OCI-LY7 (cell line): ENCODE measurements around the gene SHROOM3. TPM values are rescaled to one million over a fixed set of nuclear protein-coding genes. Genes with fewer than 3 reads are reported as not detected.

Source experiments
- BruUV-seq: library from RNA; stranded (reverse); fragments of 400-500 nt; replicated peaks from 2 replicates; lab custom pipeline; 2021; lab: Mats Ljungman, UMichigan
- CTCF ChIA-PET: fragments of 300-600 bp; sonication (Branson Sonifier 250); formaldehyde crosslinking; loops from one replicate; lab custom pipeline; 2022; ENCODE audit warnings: antibody characterized with exemption; ENCODE audit not compliant: unreplicated experiment; lab: Charles Lee
- POLR2A ChIA-PET: fragments of 300-600 bp; sonication (Branson Sonifier 250); formaldehyde crosslinking; loops from one replicate; lab custom pipeline; 2022; ENCODE audit warnings: antibody characterized with exemption; lab: Charles Lee
- DNase-seq: peaks from one replicate; pipeline ENCODE4 v3.0.0-alpha.2; 2015; ENCODE audit warnings: low spot score
- H2AFZ ChIP-seq: fragments of 200-600 bp; sonication (generic), shearing (Covaris generic); 2 replicates; pipeline ENCODE4 v1.6.1; 2014; ENCODE audit warnings: mild to moderate bottlenecking, antibody characterized with exemption, low read length, moderate library complexity
- H3K27ac ChIP-seq: fragments of 200-600 bp; sonication (generic); 2 replicates; pipeline ENCODE4 v1.5.1; 2014; ENCODE audit warnings: mixed run types, low read depth, mild to moderate bottlenecking, moderate library complexity, low read length, inconsistent platforms; ENCODE audit not compliant: poor library complexity, severe bottlenecking
- H3K36me3 ChIP-seq: fragments of 200-600 bp; sonication (generic); 2 replicates; pipeline ENCODE4 v1.6.1; 2014; ENCODE audit warnings: mild to moderate bottlenecking, antibody characterized with exemption, low read length, moderate library complexity, mixed read lengths; ENCODE audit not compliant: insufficient read depth
- H3K4me1 ChIP-seq: fragments of 200-600 bp; sonication (generic); 2 replicates; pipeline ENCODE4 v1.5.1; 2014; ENCODE audit warnings: mild to moderate bottlenecking, low read length; ENCODE audit not compliant: insufficient read depth, poor library complexity, severe bottlenecking
- H3K4me2 ChIP-seq: fragments of 200-600 bp; sonication (generic); 2 replicates; pipeline ENCODE4 v1.6.1; 2014; ENCODE audit warnings: mild to moderate bottlenecking, low read length
- H3K4me3 ChIP-seq: fragments of 200-600 bp; sonication (generic); 2 replicates; pipeline ENCODE4 v1.5.1; 2014; ENCODE audit warnings: mild to moderate bottlenecking, low read depth, low read length; ENCODE audit not compliant: poor library complexity, severe bottlenecking
- H3K79me2 ChIP-seq: fragments of 200-600 bp; sonication (generic); 2 replicates; pipeline ENCODE4 v1.6.1; 2016; ENCODE audit warnings: low read depth, mild to moderate bottlenecking, low read length, moderate library complexity, mixed read lengths; ENCODE audit not compliant: insufficient read depth
- H3K9me2 ChIP-seq: fragments of 200-600 bp; sonication (generic); 2 replicates; pipeline ENCODE4 v1.6.1; 2016; ENCODE audit warnings: mild to moderate bottlenecking, low read length, mixed read lengths; ENCODE audit not compliant: insufficient read depth
- H3K9me3 ChIP-seq: fragments of 200-600 bp; sonication (generic); 2 replicates; pipeline ENCODE4 v1.6.1; 2014; ENCODE audit warnings: mild to moderate bottlenecking, mixed run types, low read length, mixed read lengths
- H4K20me1 ChIP-seq: fragments of 200-600 bp; sonication (generic); 2 replicates; pipeline ENCODE4 v1.6.1; 2014; ENCODE audit warnings: mild to moderate bottlenecking, antibody characterized with exemption, low read length, moderate library complexity, mixed read lengths; ENCODE audit not compliant: insufficient read depth
- EZH2phosphoT487 ChIP-seq: fragments of 200-600 bp; sonication (generic); IDR thresholded peaks from 2 replicates; pipeline ENCODE4 v1.6.1; 2018; ENCODE audit warnings: low read depth, borderline replicate concordance, mild to moderate bottlenecking, mixed run types, antibody characterized with exemption, low read length, moderate library complexity, mixed read lengths
- intact Hi-C: fragments of 100-400 bp; cut with micrococcal nuclease; formaldehyde crosslinking; loops from one replicate; pipeline ENCODE4 v1.10.0; 2022; ENCODE audit not compliant: unreplicated experiment
- total RNA-seq, 2 experiments: library from RNA; depleted of rRNA in 1 of 2; stranded (reverse); fragments of >200 nt in 1 of 2; shearing (Covaris generic) in 1 of 2; gene quantifications; 2 replicates each; pipeline ENCODE4 v1.2.3, GENCODE V29; 2014 to 2022
- TF ChIP-seq, protein P1 (sequence below): fragments of 200-600 bp; sonication (generic); conservative IDR thresholded peaks from 2 replicates; pipeline ENCODE4 v1.5.1; 2014; ENCODE audit warnings: mild to moderate bottlenecking, antibody characterized with exemption, low read length, moderate library complexity, mixed read lengths

SHROOM3 gene
- total RNA-seq, 2 experiments from 2014 or later, result not detected

DNA sequence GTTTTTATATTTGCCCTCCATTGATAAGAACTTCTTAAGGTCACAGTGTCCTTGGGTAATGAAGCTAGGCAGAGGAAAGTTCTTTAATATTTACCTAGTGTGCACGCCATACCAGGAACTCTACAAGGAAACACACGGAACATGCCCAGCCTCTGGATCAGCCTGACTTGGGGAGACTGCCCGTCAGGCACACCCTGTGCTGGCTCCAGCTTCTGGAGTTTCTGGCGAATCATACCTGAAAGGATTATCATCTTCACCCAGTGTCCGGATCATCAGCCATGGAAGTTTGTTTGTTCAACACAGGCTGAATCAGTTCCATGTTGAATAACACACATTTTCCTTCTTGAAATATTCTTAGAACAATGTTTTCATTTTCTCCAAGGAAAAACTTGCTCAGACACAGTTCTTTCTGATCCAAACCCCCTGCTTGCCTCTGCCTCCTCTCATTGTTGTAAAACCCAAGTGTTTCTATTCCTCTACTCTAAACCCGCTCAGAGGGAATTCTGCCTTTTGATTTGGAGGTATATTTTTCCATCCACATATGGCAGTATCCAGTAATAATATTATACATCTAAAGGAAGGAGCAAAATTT, 176.7 kb downstream of the SHROOM3 start:
- no peaks in the 10 kb centered on the region for H3K36me3 ChIP-seq
- H2AFZ ChIP-seq, result no peak overlapping the region
- TF ChIP-seq, protein P1, sequence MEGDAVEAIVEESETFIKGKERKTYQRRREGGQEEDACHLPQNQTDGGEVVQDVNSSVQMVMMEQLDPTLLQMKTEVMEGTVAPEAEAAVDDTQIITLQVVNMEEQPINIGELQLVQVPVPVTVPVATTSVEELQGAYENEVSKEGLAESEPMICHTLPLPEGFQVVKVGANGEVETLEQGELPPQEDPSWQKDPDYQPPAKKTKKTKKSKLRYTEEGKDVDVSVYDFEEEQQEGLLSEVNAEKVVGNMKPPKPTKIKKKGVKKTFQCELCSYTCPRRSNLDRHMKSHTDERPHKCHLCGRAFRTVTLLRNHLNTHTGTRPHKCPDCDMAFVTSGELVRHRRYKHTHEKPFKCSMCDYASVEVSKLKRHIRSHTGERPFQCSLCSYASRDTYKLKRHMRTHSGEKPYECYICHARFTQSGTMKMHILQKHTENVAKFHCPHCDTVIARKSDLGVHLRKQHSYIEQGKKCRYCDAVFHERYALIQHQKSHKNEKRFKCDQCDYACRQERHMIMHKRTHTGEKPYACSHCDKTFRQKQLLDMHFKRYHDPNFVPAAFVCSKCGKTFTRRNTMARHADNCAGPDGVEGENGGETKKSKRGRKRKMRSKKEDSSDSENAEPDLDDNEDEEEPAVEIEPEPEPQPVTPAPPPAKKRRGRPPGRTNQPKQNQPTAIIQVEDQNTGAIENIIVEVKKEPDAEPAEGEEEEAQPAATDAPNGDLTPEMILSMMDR, result no peak
- no peak for TF ChIP-seq EZH2phosphoT487
- H3K79me2 ChIP-seq, result no peaks in the 10 kb centered on the region
- no peaks in the 10 kb centered on the region for H3K4me1 ChIP-seq
- no peak overlapping the region for H3K4me2 ChIP-seq
- POLR2A ChIA-PET, result no interaction called here
- CTCF ChIA-PET, result no interaction called here
- no peaks in the 10 kb centered on the region for H3K9me2 ChIP-seq
- H3K4me3 ChIP-seq, result no peak overlapping the region
- no TSS peak for BruUV-seq
- no peak overlapping the region for H3K27ac ChIP-seq
- intact Hi-C loops, result no loop called here
- H3K9me3 ChIP-seq, result no peaks in the 10 kb centered on the region
- H4K20me1 ChIP-seq, result no peaks in the 10 kb centered on the region
- DNase-seq, result no peak

DNA sequence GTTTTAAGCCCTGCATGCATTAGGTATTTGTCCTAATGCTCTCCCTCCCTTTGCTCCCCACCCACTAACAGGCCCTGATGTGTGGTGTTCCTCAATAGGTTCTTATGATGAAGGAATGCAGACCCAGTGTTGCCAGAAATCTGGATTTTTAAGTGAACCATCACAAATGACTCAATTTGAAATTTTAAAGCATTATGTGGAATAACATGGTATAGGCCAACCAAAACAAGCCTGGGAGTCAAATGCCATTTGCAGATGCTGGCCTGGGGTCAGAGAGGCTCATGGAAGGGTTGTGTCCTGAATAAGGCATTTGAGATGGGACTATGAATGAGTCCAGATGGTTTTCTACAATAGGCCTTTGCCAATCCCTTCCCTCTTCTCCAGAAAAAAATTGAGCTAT, 179.6 kb downstream of the SHROOM3 start:
- DNase-seq, result no peak
- H2AFZ ChIP-seq, result no peak overlapping the region
- CTCF ChIA-PET, result no interaction called here

DNA sequence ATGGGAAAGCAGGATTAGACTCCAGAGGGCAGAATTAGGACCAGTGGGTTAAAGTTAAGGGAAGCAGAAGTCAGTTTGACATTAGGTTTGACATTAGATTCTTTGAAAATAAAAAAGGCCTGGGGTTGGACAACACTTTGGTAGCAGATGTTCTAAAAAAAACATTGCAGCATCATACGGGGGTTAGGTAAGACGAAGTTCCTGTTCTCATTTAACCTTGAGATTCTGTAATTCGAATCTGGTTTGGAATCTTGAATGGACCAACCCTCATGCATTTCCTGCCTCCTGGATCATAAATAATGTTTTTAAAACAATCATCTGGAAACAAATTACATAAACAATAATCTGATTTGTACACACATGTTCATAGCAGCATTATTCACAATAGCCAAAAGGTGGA, 181.0 kb downstream of the SHROOM3 start:
- Histone ChIP-seq H3K4me3 (no peak overlapping the region), H3K9me3 (no peaks in the 10 kb centered on the region), H4K20me1 (no peaks in the 10 kb centered on the region), H3K9me2 (no peaks in the 10 kb centered on the region), H3K36me3 (no peaks in the 10 kb centered on the region), H3K79me2 (no peaks in the 10 kb centered on the region), H3K4me1 (no peaks in the 10 kb centered on the region), H2AFZ (no peak overlapping the region), H3K4me2 (no peak overlapping the region), H3K27ac (no peak overlapping the region)
- no TSS peak for BruUV-seq
- ChIA-PET CTCF (no interaction called here), POLR2A (no interaction called here)
- intact Hi-C loops, result no loop called here
- TF ChIP-seq EZH2phosphoT487, result no peak
- TF ChIP-seq, protein P1, result no peak
- no peak for DNase-seq

More for the DNA sequence above, 179.6 kb downstream of the SHROOM3 start:
- Histone ChIP-seq H3K4me3 (no peak overlapping the region), H3K36me3 (no peaks in the 10 kb centered on the region), H3K27ac (no peak overlapping the region), H3K4me1 (no peaks in the 10 kb centered on the region), H3K79me2 (no peaks in the 10 kb centered on the region), H3K9me3 (no peaks in the 10 kb centered on the region), H3K9me2 (no peaks in the 10 kb centered on the region), H4K20me1 (no peaks in the 10 kb centered on the region), H3K4me2 (no peak overlapping the region)
- intact Hi-C loops, result no loop called here
- POLR2A ChIA-PET, result no interaction called here
- TF ChIP-seq, protein P1, result no peak
- TF ChIP-seq EZH2phosphoT487, result no peak
- no TSS peak for BruUV-seq
